Fibroblast of the aortic adventitia (primary cell): ENCODE measurements around the gene DPEP1. TPM values are rescaled to one million over a fixed set of nuclear protein-coding genes. Genes with fewer than 3 reads are reported as not detected.
"Not testable (repeated sequence)": the region's sequence is repeated elsewhere in the genome, so short reads cannot be mapped to it uniquely, and the experiment has no call there.

Source experiments
- DNase-seq: peaks from one replicate; pipeline ENCODE4 v3.0.0-alpha.2; 2010; ENCODE audit warnings: low read depth
- H3K4me3 ChIP-seq: 2 replicates; pipeline ENCODE4 v1.5.1; 2011; ENCODE audit warnings: low read depth, mild to moderate bottlenecking, control low read depth, low read length, moderate library complexity
- total RNA-seq: library from RNA; depleted of rRNA; stranded (reverse); fragments of >200 nt; gene quantifications from 2 replicates; pipeline ENCODE4 v1.2.3, GENCODE V29; 2012; ENCODE audit warnings: low replicate concordance
- TF ChIP-seq, protein P1 (sequence below): IDR thresholded peaks from 2 replicates; pipeline ENCODE4 v1.5.1; 2011; ENCODE audit warnings: mild to moderate bottlenecking, low read length, control low read depth, inconsistent platforms; ENCODE audit not compliant: insufficient read depth

The DPEP1 gene
- total RNA-seq, 1 donor, result not detected

DNA sequence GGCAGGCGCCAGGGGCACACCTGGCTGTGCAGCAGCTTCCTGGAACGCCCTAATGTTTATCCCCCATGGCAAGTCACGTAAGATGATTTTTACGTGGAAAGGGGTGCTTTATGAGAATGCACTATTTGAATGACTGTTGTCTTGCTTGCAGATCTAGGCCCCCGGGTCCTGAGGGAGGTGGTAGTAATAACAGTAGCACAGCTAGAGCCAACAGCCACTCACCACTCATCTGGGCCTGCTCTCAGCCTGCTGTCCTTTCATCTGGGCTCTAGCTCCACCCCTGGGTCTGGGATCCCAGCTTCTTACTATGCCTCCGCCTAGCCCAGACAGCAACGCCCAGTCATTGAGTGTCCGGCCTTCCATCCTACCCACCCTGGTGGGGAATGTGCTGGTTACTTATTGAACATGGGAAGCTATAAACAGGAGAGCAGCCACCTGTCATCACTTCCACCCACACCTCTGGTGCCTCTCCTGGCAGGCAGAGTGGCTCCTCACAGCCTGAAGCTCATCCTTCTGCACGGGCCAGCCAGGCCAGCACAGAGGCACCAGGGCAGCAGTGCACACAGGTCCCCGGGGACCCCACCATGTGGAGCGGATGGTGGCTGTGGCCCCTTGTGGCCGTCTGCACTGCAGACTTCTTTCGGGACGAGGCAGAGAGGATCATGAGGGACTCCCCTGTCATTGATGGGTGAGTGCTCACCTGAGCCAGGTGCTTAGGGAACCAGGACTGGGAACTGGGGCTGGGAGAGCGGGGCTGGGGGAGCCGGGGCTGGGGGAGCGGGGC, 16.6 kb downstream of the DPEP1 start:
- no peak for DNase-seq
- TF ChIP-seq, protein P1, sequence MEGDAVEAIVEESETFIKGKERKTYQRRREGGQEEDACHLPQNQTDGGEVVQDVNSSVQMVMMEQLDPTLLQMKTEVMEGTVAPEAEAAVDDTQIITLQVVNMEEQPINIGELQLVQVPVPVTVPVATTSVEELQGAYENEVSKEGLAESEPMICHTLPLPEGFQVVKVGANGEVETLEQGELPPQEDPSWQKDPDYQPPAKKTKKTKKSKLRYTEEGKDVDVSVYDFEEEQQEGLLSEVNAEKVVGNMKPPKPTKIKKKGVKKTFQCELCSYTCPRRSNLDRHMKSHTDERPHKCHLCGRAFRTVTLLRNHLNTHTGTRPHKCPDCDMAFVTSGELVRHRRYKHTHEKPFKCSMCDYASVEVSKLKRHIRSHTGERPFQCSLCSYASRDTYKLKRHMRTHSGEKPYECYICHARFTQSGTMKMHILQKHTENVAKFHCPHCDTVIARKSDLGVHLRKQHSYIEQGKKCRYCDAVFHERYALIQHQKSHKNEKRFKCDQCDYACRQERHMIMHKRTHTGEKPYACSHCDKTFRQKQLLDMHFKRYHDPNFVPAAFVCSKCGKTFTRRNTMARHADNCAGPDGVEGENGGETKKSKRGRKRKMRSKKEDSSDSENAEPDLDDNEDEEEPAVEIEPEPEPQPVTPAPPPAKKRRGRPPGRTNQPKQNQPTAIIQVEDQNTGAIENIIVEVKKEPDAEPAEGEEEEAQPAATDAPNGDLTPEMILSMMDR, result no peak
- H3K4me3 ChIP-seq, result no peak overlapping the region

DNA sequence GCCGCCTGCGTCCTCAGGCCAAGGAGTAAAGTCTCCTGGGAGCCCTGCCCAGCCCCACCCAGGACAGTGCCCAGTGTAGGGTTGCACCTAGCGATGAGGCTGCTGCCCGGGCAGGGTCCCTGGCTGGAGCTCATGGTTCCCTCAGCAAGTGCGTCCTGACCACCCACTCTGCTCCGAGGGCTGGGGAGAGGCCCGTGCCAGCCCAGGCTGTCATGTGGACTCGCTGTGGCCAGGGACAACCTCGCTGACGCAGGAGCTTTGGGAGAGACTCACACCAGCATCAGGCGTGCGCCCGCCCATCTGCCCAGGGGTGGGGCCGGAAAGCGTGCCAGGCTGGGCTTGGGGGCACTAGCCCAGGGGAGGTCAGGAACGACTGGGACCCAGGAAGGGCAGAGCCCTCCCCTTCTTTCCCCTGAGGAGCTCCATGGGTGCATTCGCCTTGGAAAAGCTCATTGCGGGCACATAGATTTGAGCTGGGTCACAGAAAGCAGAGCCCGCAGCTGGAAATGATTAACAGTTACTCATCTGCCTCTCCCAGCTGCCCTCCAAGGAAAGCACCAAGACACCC, 19.7 kb downstream of the DPEP1 start:
- TF ChIP-seq, protein P1, result no peak
- no peak overlapping the region for H3K4me3 ChIP-seq
- DNase-seq, result peak; percentile 59

DNA sequence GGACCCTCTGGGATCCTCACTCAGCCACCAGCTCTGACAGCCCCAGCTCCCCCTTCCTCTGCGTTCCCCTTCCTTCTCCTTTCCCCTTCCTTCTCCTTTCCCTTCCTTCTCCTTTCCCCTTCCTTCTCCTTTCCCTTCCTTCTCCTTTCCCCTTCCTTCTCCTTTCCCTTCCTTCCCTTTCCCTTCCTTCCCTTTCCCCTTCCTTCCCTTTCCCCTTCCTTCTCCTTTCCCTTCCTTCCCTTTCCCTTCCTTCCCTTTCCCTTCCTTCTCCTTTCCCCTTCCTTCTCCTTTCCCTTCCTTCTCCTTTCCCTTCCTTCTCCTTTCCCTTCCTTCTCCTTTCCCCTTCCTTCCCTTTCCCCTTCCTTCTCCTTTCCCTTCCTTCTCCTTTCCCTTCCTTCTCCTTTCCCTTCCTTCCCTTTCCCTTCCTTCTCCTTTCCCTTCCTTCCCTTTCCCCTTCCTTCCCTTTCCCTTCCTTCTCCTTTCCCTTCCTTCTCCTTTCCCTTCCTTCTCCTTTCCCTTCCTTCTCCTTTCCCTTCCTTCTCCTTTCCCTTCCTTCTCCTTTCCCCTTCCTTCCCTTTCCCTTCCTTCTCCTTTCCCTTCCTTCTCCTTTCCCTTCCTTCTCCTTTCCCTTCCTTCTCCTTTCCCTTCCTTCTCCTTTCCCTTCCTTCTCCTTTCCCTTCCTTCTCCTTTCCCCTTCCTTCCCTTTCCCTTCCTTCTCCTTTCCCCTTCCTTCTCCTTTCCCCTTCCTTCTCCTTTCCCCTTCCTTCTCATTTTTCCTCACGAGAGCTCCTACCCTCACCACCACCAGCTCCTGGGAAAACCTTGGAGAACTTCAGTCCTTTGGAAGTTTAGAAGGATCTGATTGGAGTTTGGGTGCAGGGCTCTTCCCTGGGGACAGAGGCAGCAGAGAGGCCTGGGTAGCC, 21.3 kb downstream of the DPEP1 start:
- H3K4me3 ChIP-seq, DNase-seq: not testable (repeated sequence)

DNA sequence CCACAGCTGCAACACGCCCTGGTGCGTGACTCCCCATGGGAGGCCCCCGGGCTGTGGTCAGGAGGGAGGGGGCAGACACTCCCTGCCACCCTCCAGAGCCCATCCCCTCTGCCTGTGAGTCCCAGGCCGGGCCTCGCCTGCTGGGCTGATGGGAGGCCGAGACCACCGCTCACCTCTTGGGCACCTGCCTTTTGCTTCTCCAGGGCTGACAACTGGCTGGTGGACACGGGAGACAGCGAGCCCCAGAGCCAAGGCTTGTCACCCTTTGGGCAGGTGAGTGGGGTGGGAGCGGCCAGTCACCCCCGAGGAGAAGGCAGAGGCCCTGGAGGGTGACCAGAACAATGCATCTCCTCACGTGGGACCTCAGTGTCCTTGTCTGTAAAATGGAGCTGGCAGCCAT, 23.2 kb downstream of the DPEP1 start:
- no peak for DNase-seq
- H3K4me3 ChIP-seq, result no peak overlapping the region
- TF ChIP-seq, protein P1, result no peak

DNA sequence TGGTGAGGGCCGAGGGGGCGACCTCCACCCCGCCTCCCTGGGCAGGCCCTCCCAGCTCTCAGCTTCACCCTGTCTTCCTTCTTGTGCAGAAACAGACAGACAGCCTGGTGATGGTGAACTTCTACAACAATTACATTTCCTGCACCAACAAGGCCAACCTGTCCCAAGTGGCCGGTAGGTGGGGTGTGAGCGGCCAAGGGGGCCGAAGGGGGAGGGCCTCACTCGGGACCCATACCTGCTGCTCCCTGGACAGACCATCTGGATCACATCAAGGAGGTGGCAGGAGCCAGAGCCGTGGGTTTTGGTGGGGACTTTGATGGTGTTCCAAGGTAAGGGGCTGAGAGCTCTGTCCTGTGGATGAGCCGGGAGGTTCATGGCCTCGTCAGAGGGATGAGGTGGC, 23.9 kb downstream of the DPEP1 start:
- H3K4me3 ChIP-seq, result no peak overlapping the region
- TF ChIP-seq, protein P1, result no peak
- DNase-seq, result no peak

DNA sequence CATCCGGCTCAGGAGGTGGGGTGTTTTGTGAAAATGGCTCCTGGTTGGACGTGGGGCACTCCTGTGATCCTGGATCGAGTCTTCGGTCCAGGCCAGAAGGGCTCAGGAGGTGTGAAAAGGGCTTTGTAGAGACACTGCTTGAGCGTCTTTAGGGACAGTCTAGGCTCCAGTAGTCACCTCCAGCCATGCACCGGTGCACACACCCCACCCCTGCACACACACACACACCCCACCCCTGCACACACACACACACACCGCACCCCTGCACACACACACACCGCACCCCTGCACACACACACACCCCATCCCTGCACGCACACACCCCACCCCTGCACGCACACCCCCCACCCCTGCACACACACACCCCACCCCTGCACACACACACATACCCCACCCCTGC, 25.0 kb downstream of the DPEP1 start:
- H3K4me3 ChIP-seq, result no peak overlapping the region
- DNase-seq, result no peak
- TF ChIP-seq, protein P1, result no peak

DNA sequence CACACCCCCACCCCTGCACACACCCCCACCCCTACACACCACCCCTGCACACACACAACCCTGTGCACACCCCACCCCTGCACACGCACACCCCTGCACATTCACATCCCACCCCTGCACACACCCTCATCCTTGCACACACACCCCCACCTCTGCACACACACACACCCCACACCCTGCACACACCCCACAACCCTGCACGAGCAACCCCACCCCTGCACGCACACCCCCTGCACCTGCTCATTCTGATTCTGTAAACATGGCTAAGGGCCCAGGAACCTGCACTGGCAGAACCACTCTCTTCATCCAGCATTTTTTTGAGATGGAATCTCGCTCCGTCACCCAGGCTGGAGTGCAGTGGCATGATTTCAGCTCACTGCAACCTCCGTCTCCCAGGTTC, 25.9 kb downstream of the DPEP1 start:
- TF ChIP-seq, protein P1, result no peak
- no peak overlapping the region for H3K4me3 ChIP-seq
- DNase-seq, result no peak
